ENCODE measurements around the gene ITCH. TPM values are rescaled to one million over a fixed set of nuclear protein-coding genes. Genes with fewer than 3 reads are reported as not detected.
A peak's percentile ranks its signal among the peaks of the same experiment; 100 is the strongest.
"Not testable (repeated sequence)": the region's sequence is repeated elsewhere in the genome, so short reads cannot be mapped to it uniquely, and the experiment has no call there.

Gene ITCH
- total RNA-seq, 1 donor from 2014 or later, result 42.7 TPM

DNA sequence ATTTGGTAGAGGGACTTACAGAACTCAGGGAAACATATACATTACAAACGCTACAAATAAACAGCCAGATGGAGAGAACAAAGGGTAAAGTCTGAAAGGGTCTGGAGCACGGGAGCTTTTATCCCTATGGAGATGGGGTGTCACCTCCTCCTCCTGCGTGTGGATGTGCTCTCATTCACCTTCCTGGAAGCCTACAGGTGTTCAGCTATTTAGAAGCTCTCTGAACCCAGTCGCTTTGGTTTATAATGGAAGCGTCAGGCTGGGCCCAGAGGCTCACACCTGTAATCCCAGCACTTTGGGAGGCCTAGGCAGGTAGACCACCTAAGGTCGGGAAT, 17.7 kb upstream of the ITCH start:
- DNase-seq (ENCODE audit: low read depth), result no peak
- TF ChIP-seq, protein P1, sequence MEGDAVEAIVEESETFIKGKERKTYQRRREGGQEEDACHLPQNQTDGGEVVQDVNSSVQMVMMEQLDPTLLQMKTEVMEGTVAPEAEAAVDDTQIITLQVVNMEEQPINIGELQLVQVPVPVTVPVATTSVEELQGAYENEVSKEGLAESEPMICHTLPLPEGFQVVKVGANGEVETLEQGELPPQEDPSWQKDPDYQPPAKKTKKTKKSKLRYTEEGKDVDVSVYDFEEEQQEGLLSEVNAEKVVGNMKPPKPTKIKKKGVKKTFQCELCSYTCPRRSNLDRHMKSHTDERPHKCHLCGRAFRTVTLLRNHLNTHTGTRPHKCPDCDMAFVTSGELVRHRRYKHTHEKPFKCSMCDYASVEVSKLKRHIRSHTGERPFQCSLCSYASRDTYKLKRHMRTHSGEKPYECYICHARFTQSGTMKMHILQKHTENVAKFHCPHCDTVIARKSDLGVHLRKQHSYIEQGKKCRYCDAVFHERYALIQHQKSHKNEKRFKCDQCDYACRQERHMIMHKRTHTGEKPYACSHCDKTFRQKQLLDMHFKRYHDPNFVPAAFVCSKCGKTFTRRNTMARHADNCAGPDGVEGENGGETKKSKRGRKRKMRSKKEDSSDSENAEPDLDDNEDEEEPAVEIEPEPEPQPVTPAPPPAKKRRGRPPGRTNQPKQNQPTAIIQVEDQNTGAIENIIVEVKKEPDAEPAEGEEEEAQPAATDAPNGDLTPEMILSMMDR (conservative IDR thresholded peaks at IDR 0.05; ENCODE audit: low read depth, low read length), result no peak
- H3K4me3 ChIP-seq (ENCODE audit: low read depth, low read length), result no peak overlapping the region

DNA sequence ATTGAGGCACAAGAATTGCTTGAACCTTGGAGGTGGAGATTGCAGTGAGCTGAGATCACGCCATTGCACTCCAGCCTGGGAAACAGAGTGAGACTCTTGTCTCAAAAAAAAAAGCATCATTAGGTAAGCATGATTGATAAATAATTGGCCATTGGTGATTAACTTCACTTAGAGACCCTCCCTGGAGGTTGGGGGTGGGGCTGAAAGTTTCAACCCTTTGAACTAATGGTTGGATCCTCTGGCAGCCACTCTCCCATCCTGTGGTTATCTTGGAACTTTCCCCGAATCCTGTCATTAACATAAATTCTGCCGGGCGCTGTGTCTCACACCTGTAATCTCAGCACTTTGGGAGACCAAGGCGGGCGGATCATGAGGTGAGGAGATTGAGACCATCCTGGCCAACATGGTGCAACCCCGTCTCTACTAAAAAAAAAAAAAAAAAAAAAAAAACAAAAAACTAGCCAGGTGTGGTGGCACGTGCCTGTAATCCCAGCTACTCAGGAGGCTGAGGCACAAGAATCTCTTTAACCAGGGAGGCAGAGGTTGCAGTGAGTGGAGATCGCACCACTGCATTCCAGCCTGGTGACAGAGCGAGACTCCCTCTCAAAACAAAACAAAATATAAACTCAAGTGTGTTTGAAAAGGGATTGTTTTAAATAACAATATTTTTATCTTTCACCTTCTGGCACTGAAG, 17.1 kb upstream of the ITCH start:
- not testable (repeated sequence) for DNase-seq (ENCODE audit: low read depth); H3K4me3 ChIP-seq (ENCODE audit: low read depth, low read length)

DNA sequence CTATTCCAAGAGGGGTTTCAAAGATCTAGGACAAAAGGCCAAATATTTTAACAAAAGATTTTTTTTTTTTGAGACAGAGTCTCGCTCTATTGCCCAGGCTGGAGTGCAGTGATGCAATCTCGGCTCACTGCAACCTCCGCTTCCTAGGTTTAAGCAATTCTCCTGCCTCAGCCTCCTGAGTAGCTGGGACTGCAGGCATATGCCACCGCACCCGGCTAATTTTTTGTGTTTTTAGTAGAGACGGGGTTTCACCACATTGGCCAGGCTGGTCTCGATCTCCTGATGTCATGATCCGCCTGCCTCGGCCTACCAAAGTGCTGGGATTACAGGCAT, 16.6 kb upstream of the ITCH start:
- H3K4me3 ChIP-seq (ENCODE audit: low read depth, low read length); DNase-seq (ENCODE audit: low read depth): not testable (repeated sequence)

DNA sequence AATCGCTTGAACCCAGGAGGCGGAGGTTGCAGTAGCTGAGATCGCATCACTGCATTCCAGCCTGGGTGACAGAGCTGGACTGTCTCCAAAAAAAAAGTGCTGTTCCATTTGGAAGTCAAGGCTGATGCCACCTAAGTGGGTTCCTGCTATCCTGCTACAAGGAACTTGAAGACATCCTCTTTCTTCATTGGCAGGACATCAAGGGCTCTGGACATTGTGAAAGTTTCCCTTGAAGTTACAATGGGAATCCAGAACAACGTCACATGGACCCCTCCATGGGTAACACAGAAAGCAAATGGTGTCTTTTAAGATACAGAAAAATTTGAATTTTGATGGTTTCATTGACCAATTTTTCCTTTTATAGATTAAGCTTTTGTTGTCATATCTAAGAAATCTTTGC, 15.5 kb upstream of the ITCH start:
- TF ChIP-seq, protein P1 (conservative IDR thresholded peaks at IDR 0.05; ENCODE audit: low read depth, low read length), result no peak
- no peak overlapping the region for H3K4me3 ChIP-seq (ENCODE audit: low read depth, low read length)
- no peak for DNase-seq (ENCODE audit: low read depth)

DNA sequence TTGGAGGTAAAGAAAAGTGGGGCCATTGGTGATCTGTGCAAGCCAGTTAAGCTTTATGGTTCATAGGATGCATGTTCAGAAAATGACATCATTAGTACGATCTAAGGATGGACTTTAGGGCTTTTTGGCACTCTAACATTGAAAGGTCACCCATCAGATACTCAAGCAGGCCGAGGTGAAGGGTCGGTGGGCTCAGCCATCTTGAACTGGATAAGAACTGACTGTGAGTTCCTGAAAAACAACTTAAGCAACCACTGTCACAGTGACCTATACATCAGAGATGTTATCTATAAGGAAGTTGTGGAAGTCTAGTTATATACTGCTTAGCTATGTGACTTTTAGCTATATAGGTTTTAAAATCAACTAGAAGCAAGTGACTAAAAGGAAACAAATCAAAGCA, 13.0 kb upstream of the ITCH start:
- DNase-seq (ENCODE audit: low read depth), result no peak
- TF ChIP-seq, protein P1 (conservative IDR thresholded peaks at IDR 0.05; ENCODE audit: low read depth, low read length), result no peak

DNA sequence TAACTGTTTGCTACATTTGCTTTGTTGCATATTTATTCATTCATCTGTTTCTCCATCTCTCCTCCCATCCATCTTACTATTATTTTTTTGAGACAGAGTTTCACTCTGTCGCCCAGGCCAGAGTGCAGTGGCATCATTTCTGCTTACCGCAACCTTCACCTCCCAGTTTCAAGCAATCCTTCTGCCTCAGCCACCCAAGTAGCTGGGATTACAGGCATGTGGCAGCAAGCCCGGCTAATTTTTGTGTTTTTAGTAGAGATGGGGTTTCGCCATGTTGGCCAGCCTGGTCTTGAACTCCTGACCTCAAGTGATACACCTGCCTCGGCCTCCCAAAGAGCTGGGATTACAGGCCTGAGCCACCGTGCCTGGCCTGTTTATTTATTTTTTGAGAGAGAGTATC, 9.6 kb upstream of the ITCH start:
- H3K4me3 ChIP-seq (ENCODE audit: low read depth, low read length); DNase-seq (ENCODE audit: low read depth): not testable (repeated sequence)

More for the DNA sequence above, 13.0 kb upstream of the ITCH start:
- no peak overlapping the region for H3K4me3 ChIP-seq (ENCODE audit: low read depth, low read length)

DNA sequence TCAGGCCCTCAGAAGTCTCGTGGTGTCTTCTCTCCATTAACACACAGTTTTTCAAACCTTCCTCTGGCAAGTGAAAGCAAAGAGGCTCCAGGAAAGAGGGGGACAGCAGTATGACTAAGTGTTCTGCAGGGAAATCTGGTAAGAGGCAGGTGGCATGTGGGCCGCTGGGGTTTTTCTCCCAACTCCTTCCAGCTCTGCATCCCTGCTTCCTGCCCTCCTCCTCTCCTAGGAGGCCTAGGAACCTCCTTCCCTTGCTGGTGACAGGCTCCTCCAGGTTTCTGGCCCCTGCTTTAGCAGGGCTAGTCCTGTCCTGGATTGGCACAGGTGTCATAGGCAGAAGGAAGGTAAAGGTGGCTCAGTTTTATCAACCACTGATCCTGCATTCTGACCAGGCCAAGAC, 7.6 kb upstream of the ITCH start:
- DNase-seq (ENCODE audit: low read depth), result no peak
- no peak overlapping the region for H3K4me3 ChIP-seq (ENCODE audit: low read depth, low read length)
- TF ChIP-seq, protein P1 (conservative IDR thresholded peaks at IDR 0.05; ENCODE audit: low read depth, low read length), result no peak

DNA sequence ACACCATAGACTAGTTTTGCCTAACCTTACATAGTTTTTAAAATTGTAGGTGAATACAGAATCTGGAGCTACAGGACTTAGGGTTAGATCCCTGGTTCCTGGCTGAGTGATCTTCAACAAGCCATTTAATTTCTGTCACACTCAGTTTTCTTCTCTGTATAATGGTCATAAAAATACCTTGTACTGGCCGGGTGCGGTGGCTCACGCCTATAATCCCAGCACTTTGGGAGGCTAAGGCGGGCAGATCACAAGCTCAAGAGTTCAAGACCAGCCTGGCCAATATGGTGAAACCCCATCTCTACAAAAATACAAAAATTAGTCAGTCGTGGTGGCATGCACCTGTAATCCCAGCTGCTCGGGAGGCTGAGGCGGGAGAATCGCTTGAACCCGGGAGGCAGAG, 3.3 kb upstream of the ITCH start:
- H3K4me3 ChIP-seq (ENCODE audit: low read depth, low read length); DNase-seq (ENCODE audit: low read depth): not testable (repeated sequence)

DNA sequence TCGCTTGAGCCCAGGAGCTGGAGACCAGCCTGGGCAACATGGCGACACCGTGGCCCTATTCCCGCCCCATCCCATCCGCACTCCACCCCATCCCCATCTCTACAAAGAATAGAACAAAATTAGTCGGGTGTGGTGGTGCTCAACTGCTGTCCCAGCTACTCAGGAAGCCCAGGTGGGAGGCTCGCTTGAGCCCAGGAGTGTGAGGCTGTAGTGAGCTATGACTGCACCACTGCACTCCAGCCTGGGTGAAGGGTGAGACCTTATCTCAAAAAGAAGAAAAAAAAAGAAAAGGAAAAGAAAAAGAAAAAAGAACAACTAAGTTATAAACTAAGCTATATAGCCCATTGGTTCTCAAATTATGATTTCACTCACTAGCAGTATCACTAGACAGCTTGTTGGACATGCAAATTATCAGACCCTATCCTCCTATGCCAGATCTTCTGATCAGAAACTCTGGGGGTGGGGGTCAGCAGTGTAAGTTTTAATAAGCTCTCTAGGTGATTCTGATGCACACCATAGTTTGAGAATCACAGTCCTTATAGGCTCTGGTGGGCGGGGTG, 491 bp upstream of the ITCH start:
- peak overlapping the region; percentile 86 for H3K4me3 ChIP-seq (ENCODE audit: low read depth, low read length)
- TF ChIP-seq, protein P1 (conservative IDR thresholded peaks at IDR 0.05; ENCODE audit: low read depth, low read length), result no peak

More for the DNA sequence above, 491 bp upstream of the ITCH start:
- DNase-seq (ENCODE audit: low read depth), result no peak
